GM21737 (cell line): ENCODE measurements around the gene CSMD2.
"Not testable (repeated sequence)": the region's sequence is repeated elsewhere in the genome, so short reads cannot be mapped to it uniquely, and the experiment has no call there.

Experiments
- ATAC-seq: cut with Tn5 transposase; IDR thresholded peaks from one replicate; pipeline ENCODE4 v1.9.1; 2021; ENCODE audit warnings: mild to moderate bottlenecking, moderate library complexity; ENCODE audit not compliant: unreplicated experiment

Gene CSMD2

DNA sequence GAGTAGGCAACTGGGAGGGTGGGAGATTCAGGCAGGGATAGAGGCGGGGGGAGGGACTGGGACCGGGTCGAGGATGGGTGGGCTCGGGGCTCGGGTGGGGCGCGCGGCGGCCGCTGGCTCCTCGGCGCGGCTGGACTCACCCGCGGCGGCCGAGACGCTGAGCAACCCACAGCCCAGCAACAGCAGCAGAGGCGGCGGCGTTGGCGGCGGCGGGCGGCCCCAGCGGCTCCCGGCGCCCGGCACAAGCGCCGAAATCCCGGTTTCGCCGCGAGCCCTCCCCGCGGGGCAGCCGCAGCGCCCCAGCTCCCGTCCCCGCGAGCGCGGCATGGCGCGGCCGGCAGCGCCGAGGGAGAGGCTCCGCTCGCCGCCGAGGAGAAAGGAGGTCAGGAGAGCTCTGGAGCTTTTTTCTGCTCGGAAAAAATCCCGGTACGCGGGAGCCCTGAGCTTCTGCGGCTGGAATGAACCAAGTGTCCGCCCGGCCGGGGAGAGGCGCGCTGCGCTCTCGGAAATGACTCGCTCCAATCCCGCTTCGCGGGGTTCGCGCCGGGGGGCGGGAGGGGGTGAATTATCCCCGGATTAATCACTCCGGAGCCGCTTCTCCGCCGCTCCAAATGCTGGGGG lies at the start of gene CSMD2:
Gene CSMD2 (minus strand): TSS at position 460 of the 621 bp plus-strand sequence. CDS start 133 bp downstream, at position 327.
- no peak for ATAC-seq

- ATAC-seq, result no peak
Observed at GRCh38 chr1:34213956-34214355, 48.9 kb upstream of the CSMD2 start.

DNA sequence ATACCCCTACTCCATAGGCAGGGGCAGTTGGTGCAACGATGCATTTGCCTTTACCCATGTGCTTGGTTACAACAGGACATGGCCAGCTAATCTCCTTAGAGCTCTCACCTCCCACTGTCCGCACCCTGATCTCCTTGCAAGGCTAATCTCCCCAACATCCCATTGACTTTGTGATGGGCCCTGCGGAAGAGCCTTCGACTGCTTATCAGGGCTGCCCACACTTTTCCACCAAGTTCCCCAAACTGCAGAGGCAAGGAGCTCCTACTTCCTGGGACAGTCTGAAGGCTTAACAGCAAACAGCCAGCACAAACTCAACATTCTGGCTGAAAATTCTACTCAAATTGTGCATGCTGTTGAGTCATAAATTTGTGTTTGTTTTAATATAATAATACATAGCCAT lies 47.6 kb upstream of the CSMD2 start:
- no peak for ATAC-seq

DNA sequence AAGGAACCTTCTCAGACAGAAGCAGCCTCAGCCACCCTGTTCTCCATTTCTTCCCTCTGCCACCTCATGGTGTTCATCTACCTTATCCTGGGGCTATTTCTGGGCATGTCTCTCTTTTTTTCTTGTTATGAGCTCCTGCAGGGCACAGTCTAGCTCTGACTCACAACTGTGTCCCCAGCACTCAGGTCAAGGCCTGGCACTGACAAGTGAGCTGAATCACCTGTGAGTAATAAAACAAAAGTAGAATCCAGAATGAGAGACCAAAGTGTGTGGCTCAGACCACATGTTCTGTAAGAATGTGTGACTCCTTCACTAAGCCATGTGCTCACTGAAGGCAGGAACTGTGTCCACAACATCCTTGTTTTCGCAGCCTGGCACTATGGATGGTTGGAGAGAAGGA lies 34.9 kb upstream of the CSMD2 start:
- ATAC-seq, result no peak

- ATAC-seq, result no peak
Observed at GRCh38 chr1:34192621-34193020, 27.6 kb upstream of the CSMD2 start.

GRCh38 chr1:34190692-34191091 lies 25.7 kb upstream of the CSMD2 start:
- no peak for ATAC-seq

GRCh38 chr1:34188985-34189384 lies 24.0 kb upstream of the CSMD2 start:
- ATAC-seq, result no peak

GRCh38 chr1:34188418-34188817 lies 23.4 kb upstream of the CSMD2 start:
- no peak for ATAC-seq

DNA sequence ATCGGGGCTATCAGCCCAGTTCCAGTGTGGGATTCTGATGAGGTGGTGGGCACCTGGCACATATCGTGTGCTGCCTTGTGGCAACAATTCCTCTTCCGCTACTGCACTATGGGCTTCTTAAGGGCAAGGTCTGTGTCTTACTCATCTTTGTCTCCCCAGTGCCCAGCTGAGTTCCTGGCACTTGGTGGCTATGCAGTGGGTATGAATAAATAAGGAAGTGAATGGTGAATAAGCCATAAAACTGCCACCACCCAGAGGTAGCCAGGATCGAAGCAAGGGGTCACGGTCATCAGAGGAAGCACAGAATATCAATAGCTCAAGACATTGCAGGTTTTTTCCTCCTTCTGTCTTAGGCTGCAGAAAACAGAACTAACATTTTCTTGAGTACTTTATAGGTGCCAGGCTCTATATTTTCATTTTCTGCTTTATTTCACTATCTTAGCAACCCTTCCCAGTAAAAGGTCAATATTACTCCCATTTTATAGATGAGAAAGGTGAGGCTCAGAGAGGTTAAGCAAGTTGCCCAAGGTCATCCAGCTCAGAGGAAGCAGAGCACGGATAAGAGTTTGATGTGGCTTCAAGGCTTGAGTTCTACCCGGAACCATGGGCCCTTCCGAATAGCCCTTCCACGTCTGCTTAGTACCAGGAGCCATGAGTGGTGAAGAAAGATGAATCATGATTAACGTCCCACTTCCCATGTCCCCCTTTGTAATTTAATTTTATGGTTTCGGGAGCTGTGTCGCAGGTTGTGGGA lies 21.9 kb upstream of the CSMD2 start:
- no peak for ATAC-seq

- ATAC-seq, result not testable (repeated sequence)
Observed at GRCh38 chr1:34183381-34183780, 18.4 kb upstream of the CSMD2 start.

DNA sequence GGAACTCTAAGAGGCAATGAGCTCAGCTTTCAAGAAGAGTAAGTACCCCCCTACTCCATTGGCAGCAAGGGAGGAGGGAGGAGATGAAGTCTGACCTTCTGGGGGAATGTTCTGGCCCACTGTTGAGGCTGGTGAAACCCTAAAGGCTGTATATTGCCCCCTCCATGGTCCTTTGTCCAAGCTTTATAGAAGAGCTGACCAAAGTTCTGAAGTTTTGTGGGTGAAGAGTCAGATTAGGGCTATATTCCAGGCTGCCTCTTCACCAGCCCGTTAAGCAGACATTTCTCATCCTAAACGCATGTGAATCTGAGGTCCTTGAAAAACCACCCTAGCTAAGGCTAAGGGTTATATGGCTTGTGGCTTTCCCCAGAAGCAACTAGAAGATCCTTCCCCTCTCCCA lies 13.0 kb upstream of the CSMD2 start:
- ATAC-seq, result no peak

- no peak for ATAC-seq
Observed at GRCh38 chr1:34176830-34177603, 12.0 kb upstream of the CSMD2 start, which contains the start of gene C1orf94. Gene C1orf94, plus strand, starts transcription at chr1:34176907. Its CDS starts 883 bp downstream, at chr1:34177790.

GRCh38 chr1:34175744-34176143 lies 10.7 kb upstream of the CSMD2 start:
- ATAC-seq, result no peak

GRCh38 chr1:34167389-34167788 lies 2.4 kb upstream of the CSMD2 start:
- no peak for ATAC-seq

DNA sequence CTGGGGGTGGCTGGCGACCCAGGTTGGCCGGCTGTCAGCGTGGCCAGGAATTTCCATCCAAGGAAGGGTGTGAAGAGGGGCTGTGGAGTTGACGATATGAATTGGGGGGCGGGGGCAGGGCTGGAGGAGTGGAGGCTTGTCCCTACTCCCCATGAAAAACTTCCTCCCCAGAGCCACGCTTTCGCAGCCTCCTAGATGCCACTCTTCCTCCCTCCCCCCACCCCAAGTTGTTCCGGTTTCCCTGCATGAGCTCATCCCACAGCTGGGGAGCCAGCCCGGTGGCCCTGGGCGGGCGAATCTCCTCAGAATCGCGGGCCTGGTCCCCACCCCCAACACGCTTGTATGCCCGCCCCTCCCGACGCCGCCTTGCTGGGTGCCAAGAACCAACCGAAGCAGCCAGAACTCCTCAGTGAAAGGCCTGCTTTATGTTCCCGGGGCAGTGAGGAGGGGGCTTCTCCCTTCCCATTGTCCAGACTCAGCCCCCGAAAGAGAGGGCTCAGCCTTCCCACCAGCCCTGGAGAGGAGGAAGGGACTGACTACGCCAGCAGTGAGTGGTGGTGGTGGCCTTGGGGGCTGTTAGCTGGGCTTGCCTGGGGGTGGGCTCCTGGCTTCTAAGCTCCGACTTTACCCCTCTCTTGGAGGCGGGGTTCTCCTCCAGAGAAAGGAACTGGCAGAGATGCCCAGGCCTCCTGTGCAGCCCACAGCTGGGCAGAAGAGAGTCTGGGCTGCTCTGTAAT lies 1.8 kb upstream of the CSMD2 start:
- no peak for ATAC-seq

DNA sequence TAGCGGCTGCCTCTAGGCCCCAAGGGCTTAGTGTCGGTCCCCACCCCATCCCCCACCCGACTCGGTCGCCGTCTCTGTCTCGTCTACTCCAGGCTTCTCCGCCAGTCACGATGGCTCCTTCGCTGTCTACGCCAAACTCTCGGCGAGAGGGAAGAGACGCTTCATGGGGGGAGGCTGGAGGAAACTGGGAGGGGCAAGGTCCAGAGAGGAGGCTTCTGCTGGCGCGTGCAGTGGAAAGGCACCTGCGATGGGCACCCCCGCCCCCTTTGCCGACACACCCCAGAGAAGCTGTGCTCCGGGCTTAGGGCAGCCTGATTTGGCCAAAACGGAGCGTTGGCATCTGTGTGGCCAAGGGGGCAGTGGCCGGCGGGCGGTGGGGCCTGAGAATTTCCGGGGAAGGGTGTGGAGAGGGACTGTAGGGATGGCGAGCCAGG lies 1.2 kb upstream of the CSMD2 start:
- ATAC-seq, result no peak

DNA sequence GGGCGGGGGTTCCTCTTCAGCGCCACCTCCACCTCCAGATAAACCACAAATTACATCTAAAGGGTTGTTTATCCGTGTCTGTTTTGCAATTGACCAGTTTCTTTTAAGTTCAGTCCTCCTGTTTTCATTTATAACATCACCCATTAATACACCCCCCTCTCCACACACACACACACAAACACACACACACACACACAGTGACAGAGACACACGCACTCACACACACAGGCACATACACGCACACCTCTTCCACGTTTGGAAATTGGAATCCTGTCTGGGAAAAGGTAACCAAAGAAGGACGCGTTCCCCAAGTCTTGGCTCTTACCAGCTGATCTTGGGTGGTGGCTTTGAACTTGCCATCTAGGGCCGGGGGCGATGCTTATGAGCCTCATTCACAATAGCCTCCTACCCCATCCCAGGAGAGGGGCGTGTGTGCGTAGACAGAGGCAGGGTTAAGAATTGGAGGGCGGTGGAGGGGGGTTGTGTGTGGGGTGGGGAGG lies 442 bp upstream of the CSMD2 start:
- no peak for ATAC-seq

GRCh38 chr1:34163792-34164731 lies 968 bp downstream of the CSMD2 start:
- no peak for ATAC-seq

DNA sequence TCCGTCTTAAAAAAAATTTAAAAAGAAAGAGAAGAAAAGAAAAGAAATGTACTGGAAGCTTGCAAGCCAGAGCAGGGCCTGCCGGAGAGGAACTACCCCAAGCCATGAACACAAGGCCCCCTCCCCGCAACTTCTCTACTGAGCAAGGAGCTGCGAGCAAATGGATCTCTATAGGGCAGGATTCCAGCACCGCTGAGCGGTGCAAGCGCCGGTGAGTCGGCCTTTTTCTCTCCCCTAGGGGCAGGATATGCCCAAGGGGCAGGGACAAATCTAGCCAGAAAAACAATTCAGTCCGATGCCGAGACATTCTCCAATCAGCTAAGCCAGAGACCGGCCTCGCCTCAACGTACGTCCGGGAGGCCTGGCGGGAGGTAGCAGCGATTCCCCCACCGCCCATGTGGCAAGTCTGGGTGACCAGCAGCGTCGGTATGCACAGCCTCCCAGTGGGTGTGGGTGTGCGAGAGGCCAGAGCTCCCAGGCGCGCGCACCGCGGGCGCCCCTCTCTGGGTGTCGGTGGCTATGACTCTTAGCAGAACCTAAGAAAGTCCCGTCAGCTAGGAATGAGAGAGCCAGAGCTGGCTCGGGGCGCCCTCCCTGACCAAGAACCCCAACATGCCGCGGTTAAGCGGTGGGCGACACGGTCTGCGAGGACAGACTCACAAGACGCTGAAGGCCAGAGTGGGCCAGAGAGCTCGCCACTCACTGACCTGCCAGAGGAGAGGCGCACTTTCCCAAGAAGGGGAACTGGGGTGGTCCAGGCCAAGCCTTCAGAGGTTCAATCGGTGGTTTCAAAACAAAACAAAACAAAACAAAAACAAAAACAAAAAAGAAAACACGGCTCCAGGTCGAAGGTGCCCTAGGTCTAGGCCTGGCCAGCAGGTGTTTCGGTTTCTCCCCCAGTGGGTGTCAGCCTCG lies 1.9 kb downstream of the CSMD2 start:
- ATAC-seq, result no peak
